Sigmoid colon (tissue), 7 donors: ENCODE measurements around the gene TRUB1. TPM values are rescaled to one million over a fixed set of nuclear protein-coding genes. Genes with fewer than 3 reads are reported as not detected.
"Not testable (repeated sequence)": the region's sequence is repeated elsewhere in the genome, so short reads cannot be mapped to it uniquely, and the experiment has no call there.

ENCODE experiments used
- DNase-seq: peaks from one replicate; pipeline ENCODE4 v3.0.0-alpha.2; 2019
- H3K27ac ChIP-seq, 4 donors: fragments of 200-600 bp; sonication (generic); one replicate each; pipeline ENCODE4 v1.5.1; 2016 to 2019; ENCODE audit warnings: mild to moderate bottlenecking in 1 of 4
- H3K27me3 ChIP-seq, 3 donors: fragments of 200-600 bp; sonication (generic); one replicate each; pipeline ENCODE4 v1.5.1; 2019; ENCODE audit warnings: mild to moderate bottlenecking in 1 of 3
- H3K36me3 ChIP-seq, 4 donors: fragments of 200-600 bp; sonication (generic); one replicate each; pipeline ENCODE4 v1.5.1; 2016 to 2019
- H3K4me1 ChIP-seq, 4 donors: fragments of 200-600 bp; sonication (generic); one replicate each; pipeline ENCODE4 v1.5.1; 2017 to 2019
- H3K4me3 ChIP-seq, 4 donors: fragments of 200-600 bp; sonication (generic); one replicate each; pipeline ENCODE4 v1.5.1; 2017 to 2019; ENCODE audit warnings: mild to moderate bottlenecking in 2 of 4, moderate library complexity in 1 of 4
- H3K9me3 ChIP-seq, 4 donors: fragments of 200-600 bp in 3 of 4; sonication (generic) in 3 of 4; one replicate each; pipeline versions ENCODE4 v1.5.1 to v1.6.1; 2013 to 2019
- EP300 ChIP-seq, 4 donors: sonication (generic); formaldehyde crosslinking; IDR thresholded peaks; one replicate each; pipeline ENCODE4 v1.6.1; 2017; ENCODE audit warnings: antibody characterized with exemption in 4 of 4
- POLR2A ChIP-seq, 2 donors: fragments of 450-650 bp; IDR thresholded peaks; one replicate each; pipeline ENCODE4 v1.6.1; 2016; ENCODE audit warnings: antibody characterized with exemption in 2 of 2, mild to moderate bottlenecking in 2 of 2, moderate library complexity in 2 of 2
- POLR2AphosphoS5 ChIP-seq, 4 donors: sonication (generic); formaldehyde crosslinking; IDR thresholded peaks; one replicate each; pipeline ENCODE4 v1.6.1; 2017; ENCODE audit warnings: antibody characterized with exemption in 4 of 4
- WGBS, 2 donors: extraction: QIAGEN DNeasy Blood & Tissue Kit; methylation state at CpG; one replicate each; pipeline ENCODE4 v1.1.7; 2013; 5-methylcytosine and 5-hydroxymethylcytosine counted together
- intact Hi-C: fragments of 100-400 bp; cut with DNase I; formaldehyde crosslinking; loops from one replicate; pipeline ENCODE4 v1.15.1; 2023
- polyA plus RNA-seq, 3 donors: library from polyadenylated mRNA; stranded (reverse); fragments of 200-250 nt; gene quantifications; one replicate each; pipeline ENCODE4 v1.2.3, GENCODE V29; 2013
- total RNA-seq, 4 donors: library from RNA; depleted of rRNA; stranded (reverse); fragments of >200 nt; gene quantifications; one replicate each; pipeline ENCODE4 v1.1.0, GENCODE V29; 2016
- TF ChIP-seq, protein P1 (sequence below), 4 experiments: fragments of 450-650 bp in 3 of 4; fragments of 200-600 bp in 1 of 4; IDR thresholded peaks; one replicate each; pipeline ENCODE4 v1.5.1; 2016 to 2019; ENCODE audit warnings: antibody characterized with exemption in 4 of 4, mild to moderate bottlenecking in 3 of 4, moderate library complexity in 2 of 4
- donor health status: healthy with polysubstance abuse.
- donor health status: Bipolar disorder and iron deficiency.
- donor health status: healthy.

The TRUB1 gene
- total RNA-seq: 10 to 100 TPM; 10.5 to 14.3 (median 12.8) TPM
- 1 to 10 TPM; 7.8 to 9.0 (median 8.0) TPM for polyA plus RNA-seq

GRCh38 chr10:114937962-114938855 lies at the start of gene TRUB1:
Gene TRUB1 (plus strand): TSS chr10:114938195. CDS start chr10:114938254, 59 bp downstream.
- peak; percentile 97 for DNase-seq
- H3K27ac ChIP-seq: peak within 1 kb of the TSS; percentile 83 to 89 (median 88)
- no peaks in the 10 kb centered on the region for H3K27me3 ChIP-seq
- TF ChIP-seq POLR2A (IDR thresholded peaks at IDR 0.05) (no peak), POLR2AphosphoS5 (IDR thresholded peaks at IDR 0.05) (peak; percentile 59 to 91 (median 77))
- peaks cover 0 to 20% (median 7%) of the 10 kb centered on the region in 4 donors for H3K36me3 ChIP-seq
- H3K9me3 ChIP-seq: no peaks in the 10 kb centered on the region
- WGBS, 2 donors: 0% methylated on average over 46 of the region's 46 CpGs
- H3K4me1 ChIP-seq: peaks cover 0 to 24% (median 17%) of the 10 kb centered on the region in 4 donors
- intact Hi-C loops: loop anchor here (5.0 kb wide), 1 partner anchor 116 kb away; the partner anchor contains the start of gene FHIP2A
- peak within 1 kb of the TSS; percentile 75 to 88 (median 80) for H3K4me3 ChIP-seq

GRCh38 chr10:114893251-114893650 lies 44.7 kb upstream of the TRUB1 start:
- Histone ChIP-seq H3K4me1 (no peaks in the 10 kb centered on the region), H3K27me3 (no peaks in the 10 kb centered on the region), H3K4me3 (no peak overlapping the region), H3K9me3 (no peaks in the 10 kb centered on the region), H3K27ac (no peak overlapping the region), H3K36me3 (no peaks in the 10 kb centered on the region)
- TF ChIP-seq, protein P1, sequence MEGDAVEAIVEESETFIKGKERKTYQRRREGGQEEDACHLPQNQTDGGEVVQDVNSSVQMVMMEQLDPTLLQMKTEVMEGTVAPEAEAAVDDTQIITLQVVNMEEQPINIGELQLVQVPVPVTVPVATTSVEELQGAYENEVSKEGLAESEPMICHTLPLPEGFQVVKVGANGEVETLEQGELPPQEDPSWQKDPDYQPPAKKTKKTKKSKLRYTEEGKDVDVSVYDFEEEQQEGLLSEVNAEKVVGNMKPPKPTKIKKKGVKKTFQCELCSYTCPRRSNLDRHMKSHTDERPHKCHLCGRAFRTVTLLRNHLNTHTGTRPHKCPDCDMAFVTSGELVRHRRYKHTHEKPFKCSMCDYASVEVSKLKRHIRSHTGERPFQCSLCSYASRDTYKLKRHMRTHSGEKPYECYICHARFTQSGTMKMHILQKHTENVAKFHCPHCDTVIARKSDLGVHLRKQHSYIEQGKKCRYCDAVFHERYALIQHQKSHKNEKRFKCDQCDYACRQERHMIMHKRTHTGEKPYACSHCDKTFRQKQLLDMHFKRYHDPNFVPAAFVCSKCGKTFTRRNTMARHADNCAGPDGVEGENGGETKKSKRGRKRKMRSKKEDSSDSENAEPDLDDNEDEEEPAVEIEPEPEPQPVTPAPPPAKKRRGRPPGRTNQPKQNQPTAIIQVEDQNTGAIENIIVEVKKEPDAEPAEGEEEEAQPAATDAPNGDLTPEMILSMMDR (IDR thresholded peaks at IDR 0.05): no peak
- no peak for TF ChIP-seq EP300 (IDR thresholded peaks at IDR 0.05)
- TF ChIP-seq POLR2A (IDR thresholded peaks at IDR 0.05): no peak
- no peak for TF ChIP-seq POLR2AphosphoS5 (IDR thresholded peaks at IDR 0.05)
- DNase-seq: no peak
- intact Hi-C loops: no loop called here
- 78 to 83% methylated on average over 5 of the region's 5 CpGs for WGBS, 2 donors

- H3K9me3 ChIP-seq: no peaks in the 10 kb centered on the region
- no peak overlapping the region for H3K4me3 ChIP-seq
- H3K27ac ChIP-seq: no peak overlapping the region
- H3K27me3 ChIP-seq: no peaks in the 10 kb centered on the region
- no peak for DNase-seq
- intact Hi-C loops: no loop called here
- H3K4me1 ChIP-seq: no peaks in the 10 kb centered on the region
- no peaks in the 10 kb centered on the region for H3K36me3 ChIP-seq
- no peak for TF ChIP-seq EP300 (IDR thresholded peaks at IDR 0.05)
- no peak for TF ChIP-seq POLR2AphosphoS5 (IDR thresholded peaks at IDR 0.05)
- TF ChIP-seq POLR2A (IDR thresholded peaks at IDR 0.05): no peak
- TF ChIP-seq, protein P1 (IDR thresholded peaks at IDR 0.05): no peak
These were observed 43.1 kb upstream of the TRUB1 start for GRCh38 chr10:114894911-114895310.

DNA sequence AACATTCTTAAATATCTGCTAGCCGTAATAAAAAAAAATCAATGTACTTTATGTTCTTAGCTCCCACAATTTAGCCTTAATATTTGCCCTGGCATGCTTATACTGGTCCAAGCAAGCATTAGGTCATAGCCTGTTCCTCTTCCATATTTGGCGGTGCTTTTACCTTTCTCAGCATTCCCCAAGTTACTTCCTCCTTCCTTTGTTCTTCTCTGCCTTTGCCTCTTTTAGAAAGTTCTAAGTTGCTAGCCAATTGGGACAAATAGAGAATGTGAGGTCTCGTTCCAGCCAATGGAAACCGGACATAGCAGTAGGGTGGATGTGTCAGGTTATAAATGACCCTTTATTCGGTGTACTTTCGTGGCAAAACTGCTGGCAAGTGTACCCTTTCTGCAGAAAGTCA lies 41.0 kb upstream of the TRUB1 start:
- H3K4me1 ChIP-seq, H3K27ac ChIP-seq, H3K36me3 ChIP-seq, H3K9me3 ChIP-seq, intact Hi-C loops, H3K27me3 ChIP-seq, DNase-seq, H3K4me3 ChIP-seq: not testable (repeated sequence)
- WGBS, 2 donors: 82 to 92% methylated on average over 6 of the region's 6 CpGs

GRCh38 chr10:114897593-114897992 lies 40.4 kb upstream of the TRUB1 start:
- H3K9me3 ChIP-seq: no peaks in the 10 kb centered on the region
- no peak overlapping the region for H3K27ac ChIP-seq
- peaks cover 0 to 9% (median 3%) of the 10 kb centered on the region in 4 donors for H3K4me1 ChIP-seq
- no peak for DNase-seq
- H3K4me3 ChIP-seq: no peak overlapping the region
- no peaks in the 10 kb centered on the region for H3K36me3 ChIP-seq
- intact Hi-C loops: no loop called here
- WGBS, 2 donors: 93 to 94% methylated on average over 3 of the region's 3 CpGs
- H3K27me3 ChIP-seq: no peaks in the 10 kb centered on the region
- TF ChIP-seq POLR2A (IDR thresholded peaks at IDR 0.05): no peak
- TF ChIP-seq, protein P1 (IDR thresholded peaks at IDR 0.05): no peak
